ENCODE data around the gene CEP131.

DNA sequence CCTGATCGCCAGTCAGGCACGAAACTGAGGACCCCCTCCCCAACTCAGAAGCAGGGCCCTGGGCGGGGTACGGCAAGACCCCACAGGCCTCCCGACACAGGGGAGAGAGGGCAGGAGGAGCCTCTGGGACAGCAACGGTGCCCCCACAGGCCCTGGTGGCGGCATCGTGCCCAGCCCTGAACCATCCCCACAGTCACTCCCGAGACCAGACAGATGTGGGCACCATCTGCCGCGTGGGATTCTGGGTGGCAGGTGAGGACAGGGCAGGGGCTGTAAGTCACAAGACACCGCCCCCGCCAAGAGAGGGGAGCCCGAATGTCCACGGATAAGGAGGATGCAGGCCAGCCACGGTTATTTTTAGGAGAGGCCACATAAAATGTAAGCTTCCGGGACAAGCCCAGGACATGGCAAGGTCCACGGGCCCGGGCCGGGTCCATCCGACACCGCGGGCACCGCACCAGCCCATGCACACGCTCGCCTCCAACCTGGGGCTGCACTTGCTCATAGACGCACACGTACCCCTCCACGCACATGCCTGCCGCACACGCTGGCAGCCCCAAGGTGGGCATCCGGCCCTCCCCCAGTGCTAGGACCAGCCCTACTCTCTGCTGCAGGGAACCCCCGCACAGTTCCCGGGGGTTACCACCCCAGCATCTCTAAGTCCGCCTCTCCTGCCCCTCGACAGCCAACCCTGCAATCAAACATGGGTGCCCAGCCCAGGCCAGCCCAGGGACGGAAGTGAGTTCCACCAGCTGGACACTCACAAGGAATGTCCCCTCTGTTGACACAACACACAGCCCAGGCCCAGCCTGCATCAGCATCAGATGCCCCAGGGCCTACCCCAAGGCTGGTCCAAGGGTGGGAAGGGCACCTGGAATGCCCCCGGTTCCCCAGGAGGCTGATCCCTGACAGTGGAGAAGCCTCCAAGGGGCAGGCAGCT lies 65.6 kb downstream of the CEP131 start:
- TF ChIP-seq CTCF (IDR thresholded peaks at IDR 0.05; ENCODE audit: extremely low read depth in 1 of 2, insufficient read depth in 1 of 2, low read depth in 1 of 2, low read length in 2 of 2): no peak
- no peak for TF ChIP-seq JUN (IDR thresholded peaks at IDR 0.05; ENCODE audit: borderline replicate concordance, insufficient read depth, insufficient read length, low read depth)
- no peak for TF ChIP-seq POLR2A (IDR thresholded peaks at IDR 0.05; ENCODE audit: low read depth, low read length)
- TF ChIP-seq MYC (IDR thresholded peaks at IDR 0.05; ENCODE audit: low read depth, low read length): no peak
